NCI-H146 (cell line): ENCODE data around the gene SYTL5.

Experiments
- DNase-seq: peaks from one replicate; lab custom pipeline; 2025; lab: John Stamatoyannopoulos, UW

The SYTL5 gene

GRCh38 chrX:38089173-38089982 is 83.0 kb downstream of the SYTL5 start:
- DNase-seq, result no peak

- DNase-seq, result no peak
Measured at GRCh38 chrX:38095971-38096529, 89.7 kb downstream of the SYTL5 start.

GRCh38 chrX:38099688-38100087 is 93.3 kb downstream of the SYTL5 start:
- no peak for DNase-seq

GRCh38 chrX:38102240-38102639 is 95.9 kb downstream of the SYTL5 start:
- DNase-seq, result no peak

GRCh38 chrX:38102875-38103274 is 96.5 kb downstream of the SYTL5 start:
- no peak for DNase-seq

- no peak for DNase-seq
Measured at GRCh38 chrX:38103857-38104812, 97.8 kb downstream of the SYTL5 start.

GRCh38 chrX:38105216-38105725 is 98.9 kb downstream of the SYTL5 start:
- no peak for DNase-seq

GRCh38 chrX:38106991-38107655 is 100.8 kb downstream of the SYTL5 start:
- no peak for DNase-seq

- no peak for DNase-seq
Measured at GRCh38 chrX:38108364-38108763, 102.0 kb downstream of the SYTL5 start.

GRCh38 chrX:38109042-38109898 is 102.9 kb downstream of the SYTL5 start:
- DNase-seq, result no peak

GRCh38 chrX:38110231-38110630 is 103.9 kb downstream of the SYTL5 start:
- DNase-seq, result no peak

- DNase-seq, result no peak
Measured at GRCh38 chrX:38111196-38111595, 104.8 kb downstream of the SYTL5 start.

GRCh38 chrX:38112566-38112965 is 106.2 kb downstream of the SYTL5 start:
- no peak for DNase-seq

- DNase-seq, result no peak
Measured at GRCh38 chrX:38116706-38117105, 110.4 kb downstream of the SYTL5 start.

- no peak for DNase-seq
Measured at GRCh38 chrX:38117485-38117884, 111.1 kb downstream of the SYTL5 start.

GRCh38 chrX:38124000-38124399 is 117.6 kb downstream of the SYTL5 start:
- DNase-seq, result no peak

GRCh38 chrX:38126179-38126578 is 119.8 kb downstream of the SYTL5 start:
- DNase-seq, result no peak

- no peak for DNase-seq
Measured at GRCh38 chrX:38127961-38128360, 121.6 kb downstream of the SYTL5 start.

- DNase-seq, result no peak
Measured at GRCh38 chrX:38129366-38129765, 123.0 kb downstream of the SYTL5 start.

- DNase-seq, result no peak
Measured at GRCh38 chrX:38138157-38138891, 132.0 kb downstream of the SYTL5 start.
